Neural crest cell (in vitro differentiated cells): ENCODE measurements around the gene CIROP. TPM values are rescaled to one million over a fixed set of nuclear protein-coding genes. Genes with fewer than 3 reads are reported as not detected.
A peak's percentile ranks its signal among the peaks of the same experiment; 100 is the strongest.

ENCODE experiments used
- DNase-seq: peaks from one replicate; pipeline ENCODE4 v3.0.0; 2021; ENCODE audit warnings: low read depth, mixed read lengths, low spot score
- H3K27ac Mint-ChIP-seq: one replicate; pipeline ENCODE4 v1.8.0; 2021; ENCODE audit warnings: mild to moderate bottlenecking, mixed read lengths; ENCODE audit not compliant: unreplicated experiment
- H3K27me3 Mint-ChIP-seq: 2 replicates; pipeline ENCODE4 v1.8.0; 2021; ENCODE audit warnings: low read depth, mild to moderate bottlenecking, mixed read lengths
- H3K36me3 Mint-ChIP-seq: 2 replicates; pipeline ENCODE4 v1.8.0; 2021; ENCODE audit warnings: low read depth, mild to moderate bottlenecking, mixed read lengths
- H3K4me1 Mint-ChIP-seq: 2 replicates; pipeline ENCODE4 v1.8.0; 2021; ENCODE audit warnings: mixed read lengths
- H3K4me3 Mint-ChIP-seq: one replicate; pipeline ENCODE4 v1.8.0; 2021; ENCODE audit warnings: mild to moderate bottlenecking, mixed read lengths
- H3K9me3 Mint-ChIP-seq: 2 replicates; pipeline ENCODE4 v1.8.0; 2021; ENCODE audit warnings: mixed read lengths
- total RNA-seq: library from RNA; stranded (reverse); gene quantifications from 2 replicates; pipeline ENCODE4 v1.2.1, GENCODE V29; 2021
- TF ChIP-seq, protein P1 (sequence below): fragments of 200-600 bp; sonication (generic); conservative IDR thresholded peaks from 2 replicates; pipeline ENCODE4 v1.5.0; 2021; ENCODE audit warnings: antibody characterized with exemption, mild to moderate bottlenecking

CIROP gene
- total RNA-seq, 1 donor from 2014 or later, result not detected

GRCh38 chr14:23094666-23095195 is 10.1 kb downstream of the CIROP start, which contains the start of gene ACIN1:
TSS of gene ACIN1 (minus strand) at chr14:23095136. CDS start at chr14:23095112, 24 bp downstream.
- H3K9me3 Mint-ChIP-seq, result no peaks in the 10 kb centered on the region
- peak; percentile 100 for DNase-seq
- peaks cover 15% of the 10 kb centered on the region for H3K4me1 Mint-ChIP-seq
- no peaks in the 10 kb centered on the region for H3K27me3 Mint-ChIP-seq
- TF ChIP-seq, protein P1, sequence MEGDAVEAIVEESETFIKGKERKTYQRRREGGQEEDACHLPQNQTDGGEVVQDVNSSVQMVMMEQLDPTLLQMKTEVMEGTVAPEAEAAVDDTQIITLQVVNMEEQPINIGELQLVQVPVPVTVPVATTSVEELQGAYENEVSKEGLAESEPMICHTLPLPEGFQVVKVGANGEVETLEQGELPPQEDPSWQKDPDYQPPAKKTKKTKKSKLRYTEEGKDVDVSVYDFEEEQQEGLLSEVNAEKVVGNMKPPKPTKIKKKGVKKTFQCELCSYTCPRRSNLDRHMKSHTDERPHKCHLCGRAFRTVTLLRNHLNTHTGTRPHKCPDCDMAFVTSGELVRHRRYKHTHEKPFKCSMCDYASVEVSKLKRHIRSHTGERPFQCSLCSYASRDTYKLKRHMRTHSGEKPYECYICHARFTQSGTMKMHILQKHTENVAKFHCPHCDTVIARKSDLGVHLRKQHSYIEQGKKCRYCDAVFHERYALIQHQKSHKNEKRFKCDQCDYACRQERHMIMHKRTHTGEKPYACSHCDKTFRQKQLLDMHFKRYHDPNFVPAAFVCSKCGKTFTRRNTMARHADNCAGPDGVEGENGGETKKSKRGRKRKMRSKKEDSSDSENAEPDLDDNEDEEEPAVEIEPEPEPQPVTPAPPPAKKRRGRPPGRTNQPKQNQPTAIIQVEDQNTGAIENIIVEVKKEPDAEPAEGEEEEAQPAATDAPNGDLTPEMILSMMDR, result no peak
- peaks cover 8% of the 10 kb centered on the region for H3K36me3 Mint-ChIP-seq
- no peak within 1 kb of the TSS for H3K4me3 Mint-ChIP-seq
- no peak within 1 kb of the TSS for H3K27ac Mint-ChIP-seq

GRCh38 chr14:23093991-23094665 is 10.7 kb downstream of the CIROP start:
- H3K36me3 Mint-ChIP-seq, result peaks cover 10% of the 10 kb centered on the region
- TF ChIP-seq, protein P1, result peak; percentile 15
- H3K4me3 Mint-ChIP-seq, result no peak overlapping the region
- no peak for DNase-seq
- no peaks in the 10 kb centered on the region for H3K27me3 Mint-ChIP-seq
- no peaks in the 10 kb centered on the region for H3K9me3 Mint-ChIP-seq
- H3K4me1 Mint-ChIP-seq, result peaks cover 15% of the 10 kb centered on the region
- H3K27ac Mint-ChIP-seq, result no peak overlapping the region

DNA sequence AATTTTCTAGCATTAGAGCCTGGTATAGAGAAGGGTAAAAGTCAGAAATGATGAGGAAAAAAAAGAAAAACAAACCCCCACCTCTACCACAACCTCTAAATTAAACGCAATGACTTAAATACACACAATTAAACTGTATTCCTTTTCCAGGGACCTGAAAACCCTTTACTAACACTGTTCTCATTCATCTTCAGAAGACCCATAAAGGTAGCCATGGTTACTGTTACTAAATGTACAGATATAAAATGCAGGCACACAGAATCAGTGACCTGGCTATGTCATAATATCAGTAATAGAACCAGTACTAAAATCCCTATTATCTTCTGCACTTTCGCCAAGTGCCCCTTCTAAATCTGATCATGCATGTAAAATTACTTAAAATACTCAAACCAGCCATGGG is 11.3 kb downstream of the CIROP start:
- Mint-ChIP-seq H3K36me3 (peaks cover 9% of the 10 kb centered on the region), H3K27me3 (no peaks in the 10 kb centered on the region), H3K27ac (no peak overlapping the region), H3K9me3 (no peaks in the 10 kb centered on the region), H3K4me1 (peaks cover 15% of the 10 kb centered on the region), H3K4me3 (no peak overlapping the region)
- DNase-seq, result no peak
- TF ChIP-seq, protein P1, result no peak

GRCh38 chr14:23093104-23093503 is 11.7 kb downstream of the CIROP start:
- TF ChIP-seq, protein P1, result no peak
- Mint-ChIP-seq H3K27ac (peak overlapping the region; percentile 13), H3K27me3 (no peaks in the 10 kb centered on the region), H3K4me3 (peak overlapping the region; percentile 70), H3K36me3 (peaks cover 9% of the 10 kb centered on the region), H3K9me3 (no peaks in the 10 kb centered on the region), H3K4me1 (peaks cover 15% of the 10 kb centered on the region)
- no peak for DNase-seq

DNA sequence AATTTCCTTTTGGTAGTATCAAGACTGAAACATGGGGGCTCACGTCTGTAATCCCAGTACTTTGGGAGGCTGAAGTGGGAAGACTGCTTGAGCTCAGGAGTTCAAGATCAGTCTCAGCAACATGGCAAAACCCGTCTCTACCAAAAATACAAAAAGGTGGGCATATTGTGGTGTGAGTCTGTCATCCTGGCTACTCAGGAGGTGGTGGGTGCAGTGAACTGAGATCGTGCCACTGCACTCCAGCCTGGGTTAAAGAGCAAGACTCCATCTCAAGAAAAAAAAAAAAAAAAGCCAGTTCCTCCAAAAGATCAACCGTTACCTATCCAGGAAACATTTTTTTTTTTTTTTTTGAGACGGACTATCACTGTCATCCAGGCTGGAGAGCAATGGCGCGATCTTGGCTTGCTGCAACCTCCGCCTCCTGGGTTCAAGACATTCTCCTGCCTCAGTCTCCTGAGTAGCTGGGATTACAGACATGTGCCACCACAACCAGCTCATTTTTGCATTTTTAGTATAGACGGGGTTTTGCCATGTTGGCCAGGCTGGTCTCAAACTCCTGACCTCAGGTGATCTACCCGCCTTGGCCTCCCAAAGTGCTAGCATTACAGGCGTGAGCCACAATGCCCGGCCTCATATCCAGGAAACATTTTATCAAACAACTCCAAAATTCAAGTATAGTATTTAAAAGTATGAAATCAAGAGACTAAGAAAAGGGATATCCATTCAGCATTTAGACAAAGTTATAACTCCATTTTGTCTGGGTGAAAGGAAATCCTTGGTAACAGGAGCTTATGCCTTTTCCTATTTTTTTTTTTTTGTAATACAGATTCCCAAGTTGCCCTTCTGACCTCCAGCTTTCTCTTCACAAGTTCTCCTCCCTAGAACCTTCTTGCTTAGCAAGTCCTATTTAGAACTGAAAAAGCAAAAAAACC is 13.2 kb downstream of the CIROP start:
- DNase-seq, result no peak
- no peak overlapping the region for H3K27ac Mint-ChIP-seq
- H3K9me3 Mint-ChIP-seq, result no peaks in the 10 kb centered on the region
- H3K4me3 Mint-ChIP-seq, result no peak overlapping the region
- H3K36me3 Mint-ChIP-seq, result peaks cover 9% of the 10 kb centered on the region
- no peaks in the 10 kb centered on the region for H3K27me3 Mint-ChIP-seq
- TF ChIP-seq, protein P1, result no peak
- peaks cover 8% of the 10 kb centered on the region for H3K4me1 Mint-ChIP-seq
